Measurements from ENCODE around the gene SNRK.
A peak's percentile ranks its signal among the peaks of the same experiment; 100 is the strongest.

The SNRK gene

GRCh38 chr3:43372007-43372740, 85.8 kb downstream of the SNRK start:
- no peak for DNase-seq

- DNase-seq, result no peak
Measured at GRCh38 chr3:43372809-43373559, 86.6 kb downstream of the SNRK start.

GRCh38 chr3:43373560-43373928, 87.2 kb downstream of the SNRK start:
- no peak for DNase-seq

GRCh38 chr3:43378066-43378935, 92.0 kb downstream of the SNRK start:
- peak; percentile 27 to 72 (median 54) for DNase-seq

- no peak for DNase-seq
Measured at GRCh38 chr3:43379343-43379742, 93.0 kb downstream of the SNRK start.

DNA sequence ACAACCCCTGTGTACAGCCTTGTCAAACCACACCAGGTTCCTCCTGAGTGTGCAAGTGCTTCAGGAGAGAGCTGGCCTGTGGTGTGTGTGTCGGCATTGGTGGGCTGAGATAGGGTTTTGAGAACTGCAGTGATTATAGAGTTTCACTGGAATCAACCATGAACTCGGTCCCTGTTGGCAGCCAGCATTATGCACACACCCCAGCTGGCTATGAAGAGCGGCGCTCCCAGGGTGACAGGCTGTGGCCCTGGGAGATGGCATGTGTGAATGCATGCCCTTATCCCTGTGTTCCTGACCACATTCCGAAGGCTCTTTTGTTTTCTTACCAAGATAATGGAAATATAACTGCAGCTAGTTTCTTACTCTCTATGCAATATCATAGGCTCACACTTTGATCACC, 101.8 kb downstream of the SNRK start:
- no peak for DNase-seq

- peak in 1 of 5 donors; percentile 17 for DNase-seq
Measured at GRCh38 chr3:43388915-43389314, 102.6 kb downstream of the SNRK start.

- DNase-seq, result peak; percentile 39 to 95 (median 60)
Measured at GRCh38 chr3:43389388-43390254, 103.3 kb downstream of the SNRK start.

DNA sequence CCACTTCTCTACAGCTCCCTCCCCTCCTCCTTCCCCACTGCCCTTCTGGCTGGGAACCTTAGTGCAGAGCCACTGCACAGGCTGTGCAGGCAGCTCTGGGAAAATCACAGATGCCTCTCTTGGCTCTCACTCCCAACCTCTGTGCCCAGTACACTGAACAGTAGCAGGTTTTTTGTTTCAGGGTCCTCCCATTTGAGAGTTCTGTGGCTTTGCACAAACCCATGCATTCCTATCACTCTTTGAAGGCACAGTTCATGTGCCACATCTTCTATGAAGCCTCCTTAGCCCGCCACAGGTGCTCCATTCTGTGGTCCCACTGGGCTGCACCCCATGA, 103.9 kb downstream of the SNRK start:
- no peak for DNase-seq

DNA sequence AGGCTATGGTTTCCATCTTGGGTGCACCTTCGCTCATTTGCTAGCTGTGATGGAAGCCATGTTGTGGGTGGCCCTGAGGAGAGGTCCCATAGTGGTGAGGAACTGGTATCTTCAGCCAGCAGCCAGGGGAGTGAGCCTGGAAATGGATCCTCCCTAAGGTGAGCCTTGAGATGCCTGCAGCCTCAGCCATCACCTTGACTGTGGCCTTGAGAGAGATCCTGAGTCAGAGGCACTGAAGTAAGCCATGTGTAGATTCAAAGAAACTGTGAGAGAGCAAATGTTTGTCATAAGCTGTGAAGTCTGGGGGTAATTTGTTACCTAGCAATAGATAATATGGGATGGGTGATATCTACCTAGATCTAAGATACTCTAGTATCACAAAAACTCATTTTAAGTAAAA, 105.3 kb downstream of the SNRK start:
- peak in 1 of 5 donors; percentile 18 for DNase-seq

GRCh38 chr3:43394041-43394554, 107.8 kb downstream of the SNRK start:
- DNase-seq, result no peak

DNA sequence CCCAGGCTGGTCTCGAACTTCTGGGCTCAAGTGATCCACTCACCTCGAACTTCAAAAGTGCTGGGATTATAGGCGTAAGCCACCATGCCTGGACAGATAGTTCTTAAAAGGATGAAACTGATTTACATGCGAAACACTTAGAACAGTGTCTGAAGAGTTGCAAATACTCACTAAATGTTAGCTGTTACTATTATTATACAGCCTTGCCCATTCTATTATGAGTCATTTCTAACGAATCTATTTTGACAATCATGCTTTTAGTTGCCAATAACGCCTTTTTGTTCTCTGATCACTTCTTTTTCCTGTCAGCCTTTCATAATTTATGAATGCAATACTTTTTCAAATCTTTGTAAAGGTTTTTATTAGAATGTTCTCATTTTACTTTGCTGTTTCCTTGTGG, 112.7 kb downstream of the SNRK start:
- DNase-seq, result no peak

DNA sequence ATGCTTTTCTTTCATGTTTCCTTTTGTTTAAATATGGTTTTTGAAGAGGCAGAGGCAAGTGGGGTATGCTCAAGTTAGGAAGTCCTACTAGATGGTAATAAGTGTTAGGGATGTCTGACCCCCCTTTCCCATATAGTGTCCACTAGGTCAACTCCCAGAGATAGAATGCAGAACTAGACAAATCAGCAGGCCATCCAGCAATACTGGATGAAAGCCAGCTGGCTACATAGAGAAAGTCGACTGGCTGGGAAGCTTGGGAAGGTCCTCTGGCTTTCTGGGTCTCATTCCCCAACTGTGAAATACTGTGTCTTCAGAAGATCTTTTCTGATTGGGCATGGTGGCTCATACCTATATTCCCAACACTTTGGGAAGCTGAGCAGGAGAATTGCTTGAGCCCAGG, 113.8 kb downstream of the SNRK start:
- no peak for DNase-seq
